PC-3 (cell line): Measurements from ENCODE around the gene MS4A4A. TPM values are rescaled to one million over a fixed set of nuclear protein-coding genes. Genes with fewer than 3 reads are reported as not detected.

Source experiments
- ATAC-seq: fragments of 200-7000 bp; cut with Tn5 transposase; 2 replicates; pipeline ENCODE4 v1.9.1; 2020; ENCODE audit warnings: mild to moderate bottlenecking, moderate library complexity
- Bru-seq: library from RNA; stranded (reverse); fragments of 400-500 nt; gene quantifications from one replicate; lab custom pipeline; 2021; lab: Mats Ljungman, UMichigan
- BruChase-seq, 2 experiments: library from RNA; stranded (reverse); fragments of 400-500 nt; gene quantifications; one replicate each; lab custom pipeline; 2021; lab: Mats Ljungman, UMichigan
- BruUV-seq: library from RNA; stranded (reverse); fragments of 400-500 nt; replicated peaks from 2 replicates; lab custom pipeline; 2021; lab: Mats Ljungman, UMichigan
- CTCF ChIA-PET: fragments of 300-600 bp; sonication (Branson Sonifier 250); formaldehyde crosslinking; loops from one replicate; lab custom pipeline; 2022; ENCODE audit warnings: antibody characterized with exemption; lab: Charles Lee
- POLR2A ChIA-PET: fragments of 300-600 bp; sonication (Branson Sonifier 250); formaldehyde crosslinking; loops from one replicate; lab custom pipeline; 2022; ENCODE audit warnings: antibody characterized with exemption; ENCODE audit not compliant: unreplicated experiment; lab: Charles Lee
- DNase-seq: peaks from one replicate; pipeline ENCODE4 v3.0.0-alpha.2; 2015
- H2AFZ ChIP-seq: fragments of 300-600 bp; sonication (generic); 2 replicates; pipeline ENCODE4 v1.6.0; 2016; ENCODE audit warnings: antibody characterized with exemption, low read length
- H3F3A ChIP-seq: fragments of 300-600 bp; sonication (generic); one replicate; pipeline ENCODE4 v1.6.0; 2017; ENCODE audit warnings: antibody characterized with exemption, low read length, control low read depth, mild to moderate bottlenecking; ENCODE audit not compliant: unreplicated experiment
- H3K27ac ChIP-seq: fragments of 300-600 bp; sonication (generic); 2 replicates; pipeline ENCODE4 v1.5.1; 2016; ENCODE audit warnings: mild to moderate bottlenecking, low read length
- H3K27me3 ChIP-seq: fragments of 300-600 bp; sonication (generic); 2 replicates; pipeline ENCODE4 v1.6.1; 2016; ENCODE audit warnings: low read length, mixed read lengths
- H3K36me3 ChIP-seq: fragments of 300-600 bp; sonication (generic); 2 replicates; pipeline ENCODE4 v1.6.1; 2016; ENCODE audit warnings: low read depth, mixed run types, low read length, mixed read lengths
- H3K4me1 ChIP-seq: fragments of 300-600 bp; sonication (generic); 2 replicates; pipeline ENCODE4 v1.5.1; 2016; ENCODE audit warnings: low read length; ENCODE audit not compliant: insufficient read depth
- H3K4me2 ChIP-seq: fragments of 300-600 bp; sonication (generic); 2 replicates; pipeline ENCODE4 v1.6.0; 2016; ENCODE audit warnings: low read length
- H3K4me3 ChIP-seq: fragments of 300-600 bp; sonication (generic); 2 replicates; pipeline ENCODE4 v1.5.1; 2016; ENCODE audit warnings: mild to moderate bottlenecking, low read length, mixed read lengths
- H3K79me2 ChIP-seq: fragments of 300-600 bp; sonication (generic); 2 replicates; pipeline ENCODE4 v1.6.1; 2017; ENCODE audit warnings: low read length, mixed read lengths
- H3K9ac ChIP-seq: fragments of 300-600 bp; sonication (generic); 2 replicates; pipeline ENCODE4 v1.6.0; 2016; ENCODE audit warnings: mild to moderate bottlenecking, low read length
- H3K9me2 ChIP-seq: fragments of 300-600 bp; sonication (generic); replicated peaks from 2 replicates; pipeline ENCODE4 v1.6.1; 2016; ENCODE audit warnings: mixed run types, low read length, mixed read lengths
- H3K9me3 ChIP-seq: fragments of 300-600 bp; sonication (generic); 2 replicates; pipeline ENCODE4 v1.6.1; 2016; ENCODE audit warnings: low read length, mixed read lengths
- H4K20me1 ChIP-seq: fragments of 300-600 bp; sonication (generic); 2 replicates; pipeline ENCODE4 v1.6.1; 2016; ENCODE audit warnings: low read length, mixed read lengths
- EZH2 ChIP-seq: fragments of 300-600 bp; sonication (generic); IDR thresholded peaks from one replicate; pipeline ENCODE4 v1.6.1; 2017; ENCODE audit warnings: antibody characterized with exemption, mild to moderate bottlenecking, low read length; ENCODE audit not compliant: unreplicated experiment
- EZH2phosphoT487 ChIP-seq: fragments of 300-600 bp; sonication (generic); IDR thresholded peaks from 2 replicates; pipeline ENCODE4 v1.6.1; 2018; ENCODE audit warnings: mild to moderate bottlenecking, antibody characterized with exemption, low read length, borderline replicate concordance
- intact Hi-C: fragments of 100-400 bp; cut with micrococcal nuclease; formaldehyde crosslinking; loops from 2 replicates; pipeline ENCODE4 v1.9.0; 2023
- long read RNA-seq: library from polyadenylated mRNA; unstranded; transcript quantifications from one replicate; pipeline ENCODE4 v2.0.0, GENCODE V29; 2021; ENCODE audit not compliant: unreplicated experiment
- total RNA-seq: library from RNA; depleted of rRNA; stranded (reverse); fragments of >200 nt; gene quantifications from 2 replicates; pipeline ENCODE4 v1.2.3, GENCODE V29; 2014; rRNA removed
- TF ChIP-seq, protein P1 (sequence below): fragments of 300-600 bp; sonication (generic); conservative IDR thresholded peaks from 2 replicates; pipeline ENCODE4 v1.5.1; 2017; ENCODE audit warnings: antibody characterized with exemption, low read depth, mild to moderate bottlenecking, low read length

The MS4A4A gene
- total RNA-seq (not detected in 2 replicates), Bru-seq, nascent RNA (not detected), BruChase-seq, experiment 1, labeled RNA remaining after a 6-hour chase (not detected), BruChase-seq, experiment 2, labeled RNA remaining after a 2-hour chase (not detected)
- long read RNA-seq: 0 reads

- Histone ChIP-seq H3K9ac (no peak within 1 kb of the TSS), H3K4me2 (no peak within 1 kb of the TSS), H3K36me3 (no peaks in the 10 kb centered on the region), H3K79me2 (no peaks in the 10 kb centered on the region), H3K4me3 (no peak within 1 kb of the TSS), H2AFZ (no peak within 1 kb of the TSS), H3K4me1 (no peaks in the 10 kb centered on the region), H4K20me1 (no peaks in the 10 kb centered on the region), H3K27ac (no peak within 1 kb of the TSS), H3K9me2 (no peaks in the 10 kb centered on the region), H3K27me3 (peaks cover 9% of the 10 kb centered on the region), H3F3A (no peaks in the 10 kb centered on the region), H3K9me3 (no peaks in the 10 kb centered on the region)
- BruUV-seq: no TSS peak
- ChIA-PET CTCF (no interaction called here), POLR2A (no interaction called here)
- no peak for ATAC-seq
- no peak for DNase-seq
- intact Hi-C loops: no loop called here
- TF ChIP-seq, protein P1, sequence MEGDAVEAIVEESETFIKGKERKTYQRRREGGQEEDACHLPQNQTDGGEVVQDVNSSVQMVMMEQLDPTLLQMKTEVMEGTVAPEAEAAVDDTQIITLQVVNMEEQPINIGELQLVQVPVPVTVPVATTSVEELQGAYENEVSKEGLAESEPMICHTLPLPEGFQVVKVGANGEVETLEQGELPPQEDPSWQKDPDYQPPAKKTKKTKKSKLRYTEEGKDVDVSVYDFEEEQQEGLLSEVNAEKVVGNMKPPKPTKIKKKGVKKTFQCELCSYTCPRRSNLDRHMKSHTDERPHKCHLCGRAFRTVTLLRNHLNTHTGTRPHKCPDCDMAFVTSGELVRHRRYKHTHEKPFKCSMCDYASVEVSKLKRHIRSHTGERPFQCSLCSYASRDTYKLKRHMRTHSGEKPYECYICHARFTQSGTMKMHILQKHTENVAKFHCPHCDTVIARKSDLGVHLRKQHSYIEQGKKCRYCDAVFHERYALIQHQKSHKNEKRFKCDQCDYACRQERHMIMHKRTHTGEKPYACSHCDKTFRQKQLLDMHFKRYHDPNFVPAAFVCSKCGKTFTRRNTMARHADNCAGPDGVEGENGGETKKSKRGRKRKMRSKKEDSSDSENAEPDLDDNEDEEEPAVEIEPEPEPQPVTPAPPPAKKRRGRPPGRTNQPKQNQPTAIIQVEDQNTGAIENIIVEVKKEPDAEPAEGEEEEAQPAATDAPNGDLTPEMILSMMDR: no peak
- TF ChIP-seq EZH2: no peak
- TF ChIP-seq EZH2phosphoT487: no peak
Observed at GRCh38 chr11:60280412-60280811, at the start of gene MS4A4A. Gene MS4A4A (plus strand): TSS chr11:60280666. CDS start chr11:60280676, 10 bp downstream.

GRCh38 chr11:60230681-60231080, 49.8 kb upstream of the MS4A4A start:
- no peaks in the 10 kb centered on the region for H4K20me1 ChIP-seq
- BruUV-seq: no TSS peak
- TF ChIP-seq EZH2: no peak
- no peak overlapping the region for H3K4me2 ChIP-seq
- intact Hi-C loops: no loop called here
- H3K4me3 ChIP-seq: no peak overlapping the region
- ChIA-PET CTCF (no interaction called here), POLR2A (no interaction called here)
- H3K79me2 ChIP-seq: no peaks in the 10 kb centered on the region
- no peak overlapping the region for H3K9ac ChIP-seq
- ATAC-seq (no peak), DNase-seq (no peak)
- no peak overlapping the region for H3K27ac ChIP-seq
- no peaks in the 10 kb centered on the region for H3K36me3 ChIP-seq
- H3K27me3 ChIP-seq: no peaks in the 10 kb centered on the region
- H2AFZ ChIP-seq: no peak overlapping the region
- peaks cover 13% of the 10 kb centered on the region for H3K4me1 ChIP-seq
- no peaks in the 10 kb centered on the region for H3K9me3 ChIP-seq
- no peaks in the 10 kb centered on the region for H3F3A ChIP-seq
- H3K9me2 ChIP-seq: no peaks in the 10 kb centered on the region

- H3K9me2 ChIP-seq: no peaks in the 10 kb centered on the region
- no peaks in the 10 kb centered on the region for H3K4me1 ChIP-seq
- no peaks in the 10 kb centered on the region for H3F3A ChIP-seq
- POLR2A ChIA-PET: no interaction called here
- H2AFZ ChIP-seq: no peak overlapping the region
- no peak overlapping the region for H3K27ac ChIP-seq
- H3K4me2 ChIP-seq: no peak overlapping the region
- no peaks in the 10 kb centered on the region for H3K36me3 ChIP-seq
- TF ChIP-seq, protein P1: no peak
- no peak for TF ChIP-seq EZH2
- TF ChIP-seq EZH2phosphoT487: no peak
- H3K4me3 ChIP-seq: no peak overlapping the region
- H3K79me2 ChIP-seq: no peaks in the 10 kb centered on the region
- BruUV-seq: no TSS peak
- DNase-seq (no peak), ATAC-seq (no peak)
- CTCF ChIA-PET: no interaction called here
- intact Hi-C loops: no loop called here
- peaks cover 19% of the 10 kb centered on the region for H3K27me3 ChIP-seq
- H4K20me1 ChIP-seq: no peaks in the 10 kb centered on the region
- H3K9me3 ChIP-seq: no peaks in the 10 kb centered on the region
- H3K9ac ChIP-seq: no peak overlapping the region
Observed at GRCh38 chr11:60235321-60235720, 45.1 kb upstream of the MS4A4A start.
